ENCODE results near the gene PRKCH.

PRKCH gene

DNA sequence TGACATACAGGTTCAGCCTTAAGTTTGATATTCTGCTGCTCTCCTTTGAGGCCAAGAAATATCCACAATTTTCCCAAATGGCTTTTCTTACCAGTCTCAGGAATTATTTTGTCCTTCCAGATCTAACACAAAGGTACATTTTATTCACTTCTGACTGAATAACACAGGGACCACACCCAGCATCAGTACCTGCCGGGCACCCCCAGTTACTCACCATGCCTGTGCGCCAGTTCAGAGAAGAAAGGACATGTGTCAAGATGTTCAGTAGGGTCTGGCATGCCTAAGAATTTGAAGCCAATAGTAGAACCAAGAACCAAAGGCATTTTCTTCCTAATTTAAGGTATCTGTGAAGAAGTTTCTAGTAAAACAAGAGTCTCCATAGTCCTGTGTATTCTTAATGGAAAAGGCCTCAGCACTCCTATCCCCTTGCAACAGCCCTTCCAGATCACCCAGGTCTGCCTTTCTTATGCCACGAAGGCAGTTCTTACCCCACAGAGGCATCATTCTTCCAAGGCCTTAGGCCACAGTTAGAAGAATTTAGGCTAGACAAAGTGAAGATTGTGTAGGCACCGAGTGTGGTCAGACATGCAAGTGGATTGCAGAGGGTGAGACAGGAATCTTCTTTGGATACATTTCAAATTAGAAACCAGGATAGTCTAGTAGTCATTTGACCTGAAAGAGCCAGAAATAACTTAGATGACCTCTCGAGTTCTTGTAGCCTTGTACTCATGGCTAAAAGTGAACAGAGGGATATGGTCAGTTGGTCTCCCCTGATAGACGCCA is 233.9 kb downstream of the PRKCH start:
- DNase-seq: peak; percentile 71

DNA sequence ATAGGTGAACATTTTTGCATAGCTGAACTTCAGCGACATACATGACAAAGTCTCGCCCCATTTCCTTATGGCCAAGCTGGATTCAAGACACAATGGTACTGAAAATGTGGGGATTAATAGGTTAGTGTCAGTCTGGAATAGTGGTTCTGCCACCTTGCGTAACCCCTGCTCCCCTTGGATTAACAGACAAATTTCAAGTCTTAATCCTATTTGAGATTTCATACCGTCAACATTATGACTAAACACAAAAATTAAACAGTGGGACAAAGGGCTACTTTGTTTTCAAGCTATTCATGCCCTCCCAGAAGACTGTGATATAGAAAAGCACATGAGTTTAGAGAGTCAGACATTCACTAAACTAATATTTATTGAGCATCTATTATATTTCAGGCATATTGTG is 235.1 kb downstream of the PRKCH start:
- no peak for DNase-seq

DNA sequence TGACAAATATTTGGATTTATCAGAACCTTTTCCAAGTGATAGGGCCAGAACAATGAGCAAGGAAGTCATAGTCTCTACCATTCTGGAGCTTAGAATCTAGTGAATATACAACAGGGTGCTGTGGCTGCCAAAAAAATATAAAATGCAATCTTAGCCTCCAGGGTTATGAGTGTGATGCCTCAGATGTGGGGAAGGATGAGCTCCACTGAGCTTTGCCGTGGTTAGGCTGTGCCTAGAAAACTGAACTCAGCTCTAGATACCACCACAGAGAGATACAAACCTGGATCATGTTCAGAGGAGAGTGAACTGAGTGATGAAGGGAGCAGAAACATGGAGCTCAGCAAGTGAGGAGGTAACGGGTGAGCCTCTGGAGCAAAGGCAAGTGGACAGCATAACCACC is 235.9 kb downstream of the PRKCH start:
- DNase-seq: no peak

DNA sequence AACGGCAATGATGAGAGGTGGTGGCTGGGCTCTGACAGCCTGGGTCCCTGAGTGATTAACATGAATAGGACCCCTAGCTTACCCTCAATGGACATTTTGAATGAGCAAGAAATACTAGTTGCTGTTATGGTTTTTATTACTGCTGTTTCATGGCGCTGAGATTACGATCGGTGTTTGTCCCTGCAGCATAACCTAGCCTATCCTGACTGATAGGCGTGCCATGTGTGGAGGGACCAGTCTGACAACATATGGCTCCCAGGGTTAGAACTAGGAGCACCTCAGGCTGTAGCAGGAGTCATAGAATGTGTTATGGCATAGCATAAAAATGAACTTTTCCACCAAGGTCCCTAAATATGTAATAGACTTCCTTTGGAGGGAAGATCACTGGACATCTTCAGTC is 236.5 kb downstream of the PRKCH start:
- no peak for DNase-seq

- DNase-seq: peak; percentile 97
Measured at GRCh38 chr14:61558271-61558670, 236.9 kb downstream of the PRKCH start.

- no peak for DNase-seq
Measured at GRCh38 chr14:61559641-61560201, 238.3 kb downstream of the PRKCH start.

DNA sequence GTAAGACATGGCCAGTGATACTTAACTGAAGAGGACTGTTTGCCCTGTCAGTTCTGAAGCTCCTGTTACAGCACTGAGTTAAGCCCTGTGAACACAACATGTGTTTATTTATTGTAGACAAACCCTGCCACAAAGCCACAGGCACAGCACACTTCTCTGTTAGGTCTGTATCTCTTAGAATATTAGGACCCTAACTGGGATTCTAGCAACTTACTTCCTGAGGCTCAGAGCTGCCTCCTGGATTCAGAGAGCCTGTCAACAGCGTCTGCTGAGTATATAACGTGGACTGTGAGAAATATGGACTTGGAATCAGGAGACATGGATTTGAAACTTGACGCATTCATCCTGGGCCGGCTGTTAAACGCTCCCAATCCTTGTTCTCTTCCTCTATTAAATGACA is 238.9 kb downstream of the PRKCH start:
- DNase-seq: peak; percentile 64

GRCh38 chr14:61561104-61561503 is 239.7 kb downstream of the PRKCH start:
- DNase-seq: peak; percentile 91

- DNase-seq: peak; percentile 100
Measured at GRCh38 chr14:61561657-61562276, 240.4 kb downstream of the PRKCH start.

GRCh38 chr14:61562321-61563161 is 241.2 kb downstream of the PRKCH start:
- DNase-seq: peak; percentile 99

DNA sequence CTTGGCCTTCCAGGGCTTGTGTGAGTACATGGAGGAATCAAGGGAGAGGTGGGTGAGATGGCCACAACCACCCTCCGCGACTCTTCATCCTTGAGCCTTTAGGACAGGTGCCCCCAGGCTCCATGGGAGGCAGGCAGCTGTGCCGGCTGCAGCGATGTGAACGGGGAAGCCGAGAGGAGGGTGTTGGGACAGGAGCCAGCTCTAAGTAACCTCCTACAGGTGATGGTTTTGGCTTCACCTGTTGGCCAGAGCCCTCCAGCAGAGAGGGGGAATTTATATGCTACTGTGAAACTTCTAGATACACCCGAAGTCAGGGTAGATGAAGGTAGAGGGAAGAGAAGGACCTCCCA is 241.8 kb downstream of the PRKCH start:
- no peak for DNase-seq

GRCh38 chr14:61563880-61564617 is 242.7 kb downstream of the PRKCH start:
- no peak for DNase-seq

DNA sequence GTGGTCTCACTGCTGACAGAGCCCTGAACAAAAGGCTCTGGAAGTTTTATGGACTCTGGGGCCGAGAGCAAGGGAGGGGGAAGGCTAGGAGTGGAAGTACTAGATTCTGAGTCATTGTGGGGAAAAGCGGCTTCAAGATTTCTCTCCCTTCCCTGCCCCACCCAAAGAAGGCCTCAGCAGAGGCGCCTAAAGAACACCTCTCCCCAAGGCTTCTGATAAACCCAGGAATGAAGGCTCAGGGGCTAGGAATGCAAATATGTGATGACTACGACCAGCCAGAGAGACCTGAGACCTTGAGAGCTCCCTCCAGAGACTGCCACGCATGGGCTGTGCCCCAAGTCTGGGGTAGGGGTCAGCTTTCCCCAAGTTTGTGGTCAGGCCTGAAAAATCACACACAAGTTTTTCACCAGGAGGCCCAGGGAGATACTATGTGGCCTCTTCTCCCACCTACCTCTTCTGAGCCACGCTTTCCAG is 243.3 kb downstream of the PRKCH start:
- DNase-seq: peak; percentile 98

GRCh38 chr14:61565181-61565580 is 243.8 kb downstream of the PRKCH start:
- DNase-seq: peak; percentile 68

DNA sequence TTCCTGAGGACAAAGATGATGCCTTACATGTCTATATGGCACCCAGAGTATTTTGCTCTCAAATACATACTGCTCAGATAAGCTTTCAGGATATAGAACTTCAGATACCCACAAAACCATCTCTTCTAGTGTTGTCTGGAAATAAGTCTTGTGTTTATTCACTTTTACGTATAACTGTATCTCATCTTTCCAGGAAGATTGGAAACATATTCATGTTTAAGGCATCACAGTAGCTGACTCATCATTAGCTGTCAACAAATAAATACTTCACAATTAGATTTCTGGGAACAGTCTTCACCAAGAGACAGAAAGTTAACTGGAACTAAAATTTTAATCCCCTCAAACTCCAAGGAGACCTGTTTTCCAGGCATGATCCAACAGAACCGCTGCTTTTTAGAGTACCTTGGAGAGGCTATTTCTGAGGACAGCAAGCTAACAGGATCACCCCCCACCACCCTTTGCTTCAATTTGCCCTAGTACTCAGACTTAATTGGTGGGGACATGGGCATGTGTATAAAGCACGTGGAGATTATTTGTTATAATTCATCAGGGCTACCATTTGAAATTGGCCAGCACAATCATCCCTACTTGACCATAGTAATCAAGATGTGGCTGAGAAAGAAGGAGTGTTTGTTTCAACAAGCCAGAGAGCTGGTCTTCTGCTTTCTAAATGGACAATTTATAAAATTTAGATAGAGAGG is 244.6 kb downstream of the PRKCH start:
- DNase-seq: peak; percentile 87

- peak; percentile 57 for DNase-seq
Measured at GRCh38 chr14:61566537-61567225, 245.3 kb downstream of the PRKCH start.

DNA sequence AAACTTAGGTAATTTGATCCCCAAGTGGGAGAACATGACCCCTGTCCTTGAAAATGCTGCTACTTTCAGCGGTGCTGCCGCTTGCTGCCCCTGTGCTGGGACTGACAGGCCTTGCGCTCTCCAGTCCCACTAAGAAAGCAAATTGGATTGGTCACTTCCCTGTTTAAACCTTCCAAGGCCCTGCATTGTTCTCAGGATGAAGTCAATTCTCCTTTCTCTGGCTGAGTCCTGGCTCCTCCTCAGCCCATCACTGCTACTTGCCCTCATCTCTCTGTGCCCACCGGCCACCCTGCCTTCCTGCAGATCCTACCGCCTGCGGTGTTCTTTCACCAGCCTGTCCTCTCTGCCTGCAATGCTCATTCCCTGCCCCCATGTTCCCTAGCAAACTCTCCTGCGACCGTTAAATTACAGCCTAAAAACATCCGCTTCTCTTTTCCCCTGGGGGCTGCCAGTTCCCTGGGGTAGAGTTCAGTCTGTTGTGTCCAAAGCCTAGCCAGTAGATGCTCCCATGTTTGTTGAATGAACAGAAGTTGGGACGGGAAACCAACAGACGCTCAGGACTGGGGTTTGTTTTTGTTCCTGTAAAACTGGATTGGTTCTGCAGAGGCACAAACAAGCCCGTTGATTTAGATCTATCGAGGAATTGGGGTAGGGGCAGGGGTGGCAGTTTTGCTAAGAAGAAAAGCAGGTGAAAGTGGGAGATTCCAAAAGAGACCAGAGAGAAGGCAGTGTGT is 246.6 kb downstream of the PRKCH start:
- no peak for DNase-seq

DNA sequence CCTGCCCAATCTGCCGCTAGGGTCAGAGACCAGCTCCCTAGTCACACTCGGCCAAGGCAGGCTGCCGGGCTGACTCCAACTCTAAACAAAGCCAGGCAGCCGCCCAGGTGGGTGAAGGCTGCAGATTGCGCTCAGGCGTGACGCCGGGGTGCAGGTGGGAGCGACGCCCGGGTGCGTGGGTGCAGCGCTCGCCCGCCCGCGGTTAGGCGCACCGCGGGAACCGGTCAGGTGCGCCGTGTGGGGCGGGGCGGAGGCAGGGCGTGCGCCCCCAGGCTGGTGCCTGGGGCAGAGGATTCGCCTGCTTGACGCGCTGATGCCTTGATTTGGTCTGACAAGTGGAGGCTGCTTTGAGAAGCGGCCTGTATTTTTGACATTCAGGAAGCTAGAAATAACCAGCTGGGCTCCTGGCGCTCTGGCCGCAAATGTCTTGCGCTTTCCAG is 247.2 kb downstream of the PRKCH start:
- DNase-seq: no peak

DNA sequence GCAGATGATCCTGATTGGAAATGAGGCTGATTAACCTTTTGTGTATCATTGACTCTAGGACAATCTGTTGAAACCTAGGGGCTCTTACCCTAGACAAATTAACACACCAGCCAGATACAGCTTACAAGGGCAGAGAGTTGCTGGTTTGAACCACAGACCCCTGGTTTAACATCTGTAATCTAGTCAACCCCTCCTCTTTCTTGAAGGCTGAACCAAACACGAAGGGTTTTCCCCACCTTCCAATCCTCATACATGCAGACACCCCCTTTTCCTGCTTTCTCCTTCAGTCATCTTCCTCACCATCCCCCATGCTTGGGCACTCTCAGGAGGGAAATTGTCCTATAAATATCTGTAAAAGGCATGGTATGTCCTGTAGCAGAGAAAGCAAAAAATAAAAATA is 247.9 kb downstream of the PRKCH start:
- no peak for DNase-seq
